K562 (cell line): Measurements from ENCODE around the gene C7.

Source experiments
- FOXA1 ChIP-seq: fragments of 450-650 bp; IDR thresholded peaks from 2 replicates; pipeline ENCODE4 v1.6.1; 2016; ENCODE audit warnings: mild to moderate bottlenecking, borderline replicate concordance
- NR2C1 ChIP-seq, 2 experiments: fragments of 450-650 bp; IDR thresholded peaks; 2 replicates each; pipeline ENCODE4 v1.6.1; 2017; ENCODE audit warnings: mild to moderate bottlenecking in 2 of 2, antibody characterized with exemption in 1 of 2, inconsistent platforms in 1 of 2, missing compliant biosample characterization in 1 of 2, missing genetic modification characterization in 1 of 2
- PCBP1 ChIP-seq: fragments of 200-400 bp; formaldehyde crosslinking; IDR thresholded peaks from 2 replicates; pipeline ENCODE4 v1.6.1; 2018; ENCODE audit warnings: mild to moderate bottlenecking, low read depth, low read length; ENCODE audit not compliant: poor library complexity, severe bottlenecking
- TF ChIP-seq, protein P1 (sequence below): sonication (generic); formaldehyde crosslinking; IDR thresholded peaks from 2 replicates; pipeline ENCODE4 v1.8.0; 2022; ENCODE audit warnings: mild to moderate bottlenecking, low read depth, missing genetic modification reagents

DNA sequence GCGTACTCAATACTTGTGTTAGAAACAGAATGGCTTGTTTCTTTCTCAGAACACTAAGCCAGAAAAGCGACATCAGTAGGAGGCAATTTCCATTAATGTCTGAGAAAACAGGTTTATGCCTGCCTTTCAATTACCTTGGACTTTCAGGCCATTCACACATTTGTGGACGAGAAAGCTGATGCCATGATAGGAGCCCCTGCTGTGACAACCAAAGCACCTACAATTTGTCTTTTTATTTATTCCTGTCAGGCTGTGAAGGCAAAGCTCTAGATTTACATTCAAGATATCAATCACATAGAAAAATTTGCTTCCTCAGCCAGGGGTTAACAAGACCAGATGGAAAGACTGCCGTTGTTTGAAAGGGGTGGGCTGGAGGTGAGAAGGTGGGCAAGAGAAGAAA lies 76.2 kb downstream of the C7 start:
- TF ChIP-seq, protein P1, sequence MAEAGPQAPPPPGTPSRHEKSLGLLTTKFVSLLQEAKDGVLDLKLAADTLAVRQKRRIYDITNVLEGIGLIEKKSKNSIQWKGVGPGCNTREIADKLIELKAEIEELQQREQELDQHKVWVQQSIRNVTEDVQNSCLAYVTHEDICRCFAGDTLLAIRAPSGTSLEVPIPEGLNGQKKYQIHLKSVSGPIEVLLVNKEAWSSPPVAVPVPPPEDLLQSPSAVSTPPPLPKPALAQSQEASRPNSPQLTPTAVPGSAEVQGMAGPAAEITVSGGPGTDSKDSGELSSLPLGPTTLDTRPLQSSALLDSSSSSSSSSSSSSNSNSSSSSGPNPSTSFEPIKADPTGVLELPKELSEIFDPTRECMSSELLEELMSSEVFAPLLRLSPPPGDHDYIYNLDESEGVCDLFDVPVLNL (CRISPR knock-in tag): no peak
- TF ChIP-seq NR2C1 (IDR thresholded peaks at IDR 0.05) (no peak), NR2C1 (tag; IDR thresholded peaks at IDR 0.05) (no peak), FOXA1 (no peak), PCBP1 (no peak)
